HCT116 (cell line): ENCODE data around the gene ABHD12B. TPM values are rescaled to one million over a fixed set of nuclear protein-coding genes. Genes with fewer than 3 reads are reported as not detected.

ENCODE experiments used
- ATAC-seq: fragments of 200-7000 bp; cut with Tn5 transposase; 2 replicates; pipeline ENCODE4 v1.9.1; 2020; ENCODE audit warnings: mild to moderate bottlenecking, moderate library complexity
- BruUV-seq: library from RNA; stranded (reverse); fragments of 400-500 nt; replicated peaks from 2 replicates; lab custom pipeline; 2021; lab: Mats Ljungman, UMichigan
- CTCF ChIA-PET: fragments of 300-600 bp; sonication (Branson Sonifier 250); formaldehyde crosslinking; loops from one replicate; lab custom pipeline; 2021; ENCODE audit warnings: antibody characterized with exemption; lab: Charles Lee
- POLR2A ChIA-PET: fragments of 300-600, 350-600 bp; sonication (Branson Sonifier 250); formaldehyde crosslinking; loops from one replicate; lab custom pipeline; 2021; ENCODE audit warnings: antibody characterized with exemption; lab: Charles Lee
- RAD21 ChIA-PET, 2 experiments: fragments of 300-600 bp; sonication (Branson Sonifier 250); formaldehyde crosslinking; loops; one replicate each; lab custom pipeline; 2023; ENCODE audit warnings: low total read pairs in 2 of 2; ENCODE audit not compliant: uncharacterized antibody in 2 of 2, unreplicated experiment in 2 of 2, low non-redundant PET in 1 of 2; lab: Charles Lee
- DNase-seq: peaks from one replicate; pipeline ENCODE4 v3.0.0-alpha.2; 2010; ENCODE audit warnings: low read depth, low spot score
- H2AFZ ChIP-seq: fragments of 200-600 bp; shearing (Covaris generic), sonication (generic); 2 replicates; pipeline ENCODE4 v1.6.1; 2017; ENCODE audit warnings: low read depth, mixed run types, mixed read lengths, antibody characterized with exemption, low read length; ENCODE audit not compliant: poor library complexity, severe bottlenecking
- H3K27ac ChIP-seq: 2 replicates; pipeline ENCODE4 v1.5.1; 2012; ENCODE audit warnings: low read depth, low read length
- H3K27me3 ChIP-seq: fragments of 200-600 bp; sonication (generic); 2 replicates; pipeline ENCODE4 v1.6.1; 2016; ENCODE audit warnings: mixed run types, low read length, mixed read lengths; ENCODE audit not compliant: insufficient read depth
- H3K36me3 ChIP-seq, 2 experiments: fragments of 200-500 bp in 1 of 2; fragments of 200-600 bp in 1 of 2; sonication (Bioruptor generic) in 1 of 2; sonication (generic) in 1 of 2; 2 replicates each; pipeline versions ENCODE4 v1.5.1 to v1.6.1; 2014 to 2016; ENCODE audit warnings: low read length in 2 of 2, inconsistent platforms in 1 of 2, mixed read lengths in 1 of 2, mixed run types in 1 of 2; ENCODE audit not compliant: insufficient read depth in 2 of 2, control insufficient read depth in 1 of 2
- H3K4me1 ChIP-seq, 2 experiments: fragments of 200-600 bp in 1 of 2; sonication (generic) in 1 of 2; 2 replicates each; pipeline versions ENCODE4 v1.5.1 to v1.6.1; 2012 to 2017; ENCODE audit warnings: low read length in 2 of 2, inconsistent platforms in 1 of 2, mild to moderate bottlenecking in 1 of 2, mixed read lengths in 1 of 2, mixed run types in 1 of 2, moderate library complexity in 1 of 2; ENCODE audit not compliant: insufficient read depth in 2 of 2, control insufficient read depth in 1 of 2
- H3K4me2 ChIP-seq: fragments of 200-600 bp; sonication (generic); 2 replicates; pipeline ENCODE4 v1.6.1; 2017; ENCODE audit warnings: mixed run types, low read length, mixed read lengths
- H3K4me3 ChIP-seq, 2 experiments: fragments of 200-600 bp in 1 of 2; sonication (generic) in 1 of 2; replicated peaks in 1 of 2; 2 replicates each; pipeline ENCODE4 v1.5.1; 2011 to 2016; ENCODE audit warnings: low read length in 2 of 2, control low read depth in 1 of 2, low read depth in 1 of 2, mild to moderate bottlenecking in 1 of 2, mixed read lengths in 1 of 2, mixed run types in 1 of 2
- H3K79me2 ChIP-seq: fragments of 200-600 bp; sonication (generic); 2 replicates; pipeline ENCODE4 v1.6.1; 2017; ENCODE audit warnings: mild to moderate bottlenecking, mixed run types, low read length, moderate library complexity, mixed read lengths; ENCODE audit not compliant: insufficient read depth
- H3K9ac ChIP-seq: fragments of 200-600 bp; sonication (generic); 2 replicates; pipeline ENCODE4 v1.6.1; 2016; ENCODE audit warnings: low read length, mixed read lengths
- H3K9me2 ChIP-seq: fragments of 200-600 bp; sonication (generic), shearing (Covaris generic); 2 replicates; pipeline ENCODE4 v1.6.1; 2017; ENCODE audit warnings: mixed run types, mild to moderate bottlenecking, moderate library complexity; ENCODE audit not compliant: insufficient read depth
- H3K9me3 ChIP-seq, 2 experiments: fragments of 200-500 bp in 1 of 2; fragments of 200-600 bp in 1 of 2; sonication (Bioruptor generic) in 1 of 2; sonication (generic) in 1 of 2; 2 replicates each; pipeline ENCODE4 v1.6.1; 2014 to 2017; ENCODE audit warnings: low read length in 2 of 2, mixed read lengths in 2 of 2, inconsistent platforms in 1 of 2, low read depth in 1 of 2, mild to moderate bottlenecking in 1 of 2, mixed run types in 1 of 2, moderate library complexity in 1 of 2; ENCODE audit not compliant: control insufficient read depth in 1 of 2, insufficient read depth in 1 of 2
- H4K20me1 ChIP-seq: fragments of 200-600 bp; sonication (generic), shearing (Covaris generic); 2 replicates; pipeline ENCODE4 v1.6.1; 2017; ENCODE audit warnings: mixed run types, mild to moderate bottlenecking, moderate library complexity; ENCODE audit not compliant: insufficient read depth
- ATF3 ChIP-seq: IDR thresholded peaks from 2 replicates; pipeline ENCODE4 v1.6.1; 2012
- CEBPB ChIP-seq: IDR thresholded peaks from 2 replicates; pipeline ENCODE4 v1.6.1; 2012; ENCODE audit warnings: low read depth
- EGR1 ChIP-seq: IDR thresholded peaks from 2 replicates; pipeline ENCODE4 v1.6.1; 2012; ENCODE audit warnings: low read depth
- EZH2 ChIP-seq: fragments of 200-600 bp; sonication (generic); IDR thresholded peaks from 2 replicates; pipeline ENCODE4 v1.6.1; 2017; ENCODE audit warnings: antibody characterized with exemption, mixed run types
- EZH2phosphoT487 ChIP-seq: fragments of 200-600 bp; IDR thresholded peaks from 2 replicates; pipeline ENCODE4 v1.6.1; 2018; ENCODE audit warnings: antibody characterized with exemption, borderline replicate concordance
- FOSL1 ChIP-seq: IDR thresholded peaks from 2 replicates; pipeline ENCODE4 v1.6.1; 2012; ENCODE audit warnings: low read depth
- POLR2AphosphoS5 ChIP-seq: IDR thresholded peaks from 2 replicates; pipeline ENCODE4 v1.6.1; 2011; ENCODE audit warnings: mild to moderate bottlenecking, low read depth, low read length, moderate library complexity
- SIN3A ChIP-seq: IDR thresholded peaks from 2 replicates; pipeline ENCODE4 v1.6.1; 2012; ENCODE audit warnings: low read depth
- TCF7L2 ChIP-seq: IDR thresholded peaks from 2 replicates; pipeline ENCODE4 v1.7.0; 2011; ENCODE audit warnings: borderline replicate concordance, inconsistent platforms; ENCODE audit not compliant: insufficient read depth, insufficient read length; ENCODE audit errors: extremely low read depth
- YY1 ChIP-seq: IDR thresholded peaks from 2 replicates; pipeline ENCODE4 v1.6.1; 2011; ENCODE audit warnings: low read length, low read depth, moderate library complexity, mild to moderate bottlenecking; ENCODE audit not compliant: insufficient replicate concordance; ENCODE audit errors: extremely low read depth
- ZFX ChIP-seq: fragments of 450-650 bp; IDR thresholded peaks from 2 replicates; pipeline ENCODE4 v1.6.1; 2017
- intact Hi-C: fragments of 100-400 bp; cut with micrococcal nuclease; formaldehyde crosslinking; loops from 2 replicates; pipeline ENCODE4 v1.10.0; 2022
- total RNA-seq: library from RNA; stranded (reverse); gene quantifications from one replicate; pipeline ENCODE4 v1.2.1, GENCODE V29; 2021; ENCODE audit not compliant: unreplicated experiment

ABHD12B gene
- total RNA-seq, 1 experiment from 2014 or later: 0.74 TPM

GRCh38 chr14:50856660-50857059 is 15.2 kb upstream of the ABHD12B start:
- H2AFZ ChIP-seq: no peak overlapping the region
- POLR2A ChIA-PET: no interaction called here
- H3K27me3 ChIP-seq: peaks cover under 1% of the 10 kb centered on the region; the same call in 1 of the 2 replicates

GRCh38 chr14:50859296-50859624 is 12.6 kb upstream of the ABHD12B start:
- H2AFZ ChIP-seq: peak overlapping the region; percentile 57
- BruUV-seq: no TSS peak
- peaks cover 10 to 12% of the 10 kb centered on the region in 2 experiments for H3K4me1 ChIP-seq
- H3K27me3 ChIP-seq: peaks cover 5% of the 10 kb centered on the region; the same call in 1 of the 2 replicates
- no peaks in the 10 kb centered on the region for H3K9me2 ChIP-seq
- ATAC-seq: peak; percentile 38
- no peaks in the 10 kb centered on the region for H3K79me2 ChIP-seq
- peak overlapping the region in 1 of 2 experiments; percentile 51; a peak in 1 of 4 replicates for H3K4me3 ChIP-seq
- no peaks in the 10 kb centered on the region for H3K36me3 ChIP-seq
- no peak overlapping the region for H3K9ac ChIP-seq
- DNase-seq: no peak
- H3K4me2 ChIP-seq: peak overlapping the region; percentile 83
- no peaks in the 10 kb centered on the region for H4K20me1 ChIP-seq
- no peak overlapping the region for H3K27ac ChIP-seq
- intact Hi-C loops: no loop called here
- no peak for TF ChIP-seq POLR2AphosphoS5
- TF ChIP-seq TCF7L2: no peak
- TF ChIP-seq EGR1: no peak
- TF ChIP-seq EZH2: no peak
- no peak for TF ChIP-seq ATF3
- no peak for TF ChIP-seq FOSL1
- no peak for TF ChIP-seq ZFX
- no peak for TF ChIP-seq CEBPB
- TF ChIP-seq YY1: no peak
- ChIA-PET CTCF (interaction anchor here (1.6 to 2.2 kb wide), 2 partner anchors 9 to 31 kb away, joined by 4 to 10 read pairs; no protein-coding TSS in a partner anchor), POLR2A (interaction anchor here (3.0 kb wide), 1 partner anchor 13 kb away, joined by 11 read pairs; no protein-coding TSS in a partner anchor), RAD21 (interaction anchor here in 1 of 2 experiments (1.3 kb wide), 1 partner anchor 231 kb away, joined by 3 read pairs; no protein-coding TSS in a partner anchor)
- no peaks in the 10 kb centered on the region for H3K9me3 ChIP-seq

More at GRCh38 chr14:50856660-50857059, 15.2 kb upstream of the ABHD12B start:
- Histone ChIP-seq H3K79me2 (no peaks in the 10 kb centered on the region), H3K4me3 (no peak overlapping the region), H3K36me3 (no peaks in the 10 kb centered on the region), H3K9ac (no peak overlapping the region), H4K20me1 (no peaks in the 10 kb centered on the region), H3K27ac (no peak overlapping the region), H3K4me2 (no peak overlapping the region), H3K9me2 (no peaks in the 10 kb centered on the region), H3K4me1 (peaks cover 10 to 12% of the 10 kb centered on the region in 2 experiments), H3K9me3 (no peaks in the 10 kb centered on the region)
- CTCF ChIA-PET: no interaction called here
- intact Hi-C loops: no loop called here
- no peak for ATAC-seq
- TF ChIP-seq FOSL1: no peak
- no peak for TF ChIP-seq EZH2phosphoT487
- no peak for TF ChIP-seq CEBPB
- no peak for TF ChIP-seq SIN3A
- TF ChIP-seq POLR2AphosphoS5: no peak
- RAD21 ChIA-PET: no interaction called here
- DNase-seq: no peak
- no TSS peak for BruUV-seq
